GM19468 (cell line): ENCODE data around the gene GUK1.

ENCODE experiments used
- ATAC-seq: cut with Tn5 transposase; IDR thresholded peaks from one replicate; pipeline ENCODE4 v1.9.1; 2021; ENCODE audit warnings: mild to moderate bottlenecking, moderate library complexity, moderate number of reproducible peaks; ENCODE audit not compliant: unreplicated experiment; ENCODE audit errors: extremely low read depth

The GUK1 gene

GRCh38 chr1:228120857-228121489, 19.1 kb upstream of the GUK1 start:
- ATAC-seq, result no peak

DNA sequence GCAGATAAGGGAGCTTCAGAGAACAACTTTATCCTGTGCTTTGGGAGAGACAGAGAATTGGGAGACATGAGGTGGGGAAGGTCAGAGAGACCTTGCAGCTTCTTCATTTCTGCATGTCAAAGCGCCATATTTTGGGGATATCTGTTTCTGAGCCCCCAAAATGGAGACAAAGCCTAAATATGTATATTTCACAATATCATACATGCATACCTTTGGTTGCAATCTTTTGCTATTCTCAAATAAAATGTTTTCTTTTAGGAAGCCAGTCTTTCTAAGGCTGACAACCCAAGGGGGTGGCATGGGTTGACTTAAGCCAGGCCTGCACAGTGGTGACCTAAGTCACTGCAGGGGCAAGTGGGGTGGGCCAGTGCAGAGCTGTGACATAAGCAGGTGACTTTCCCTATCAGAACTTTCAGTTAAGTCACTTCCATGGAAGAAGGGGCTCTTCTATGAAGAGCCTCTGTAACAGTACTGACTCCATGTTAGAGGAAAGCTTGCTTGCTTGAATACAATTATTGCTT, 17.1 kb upstream of the GUK1 start:
- no peak for ATAC-seq

DNA sequence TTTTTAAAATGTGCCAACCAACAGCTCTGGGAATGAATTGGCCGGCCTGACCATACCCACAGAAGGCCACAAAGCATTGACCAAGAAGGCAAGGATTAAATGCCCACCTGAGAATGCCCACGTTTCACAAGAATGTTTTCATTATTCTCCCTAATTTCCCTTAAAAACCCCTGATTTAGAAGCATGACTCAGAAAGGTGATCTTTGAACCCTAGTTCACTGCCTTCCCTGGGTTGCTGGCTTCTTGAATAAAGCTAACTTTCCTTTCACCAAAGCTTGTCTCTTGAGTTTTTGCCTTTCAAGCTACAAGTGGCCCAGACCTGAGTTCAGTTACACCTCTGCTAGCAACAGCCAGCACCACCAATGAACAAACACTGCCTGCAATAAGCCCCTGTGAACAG, 16.6 kb upstream of the GUK1 start:
- no peak for ATAC-seq

DNA sequence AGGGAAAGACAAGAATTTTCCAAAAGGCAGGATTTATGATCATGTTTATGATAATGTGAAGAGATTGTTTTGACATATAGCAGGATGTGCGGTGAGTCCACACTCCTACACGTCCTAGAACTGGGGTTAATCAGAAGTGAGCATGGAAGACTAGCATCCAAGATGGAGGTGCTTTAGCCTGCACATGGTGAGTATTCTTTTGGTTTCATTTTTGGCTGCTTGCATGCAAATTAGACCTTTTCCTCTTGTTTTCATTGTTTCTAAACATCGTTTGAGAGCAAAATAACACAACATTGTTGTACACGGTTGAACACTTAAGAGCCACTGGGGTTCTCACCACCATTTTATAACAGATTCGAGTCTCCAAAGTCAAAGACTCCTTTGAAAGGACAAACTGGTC, 14.9 kb upstream of the GUK1 start:
- ATAC-seq, result no peak

GRCh38 chr1:228131766-228132165, 8.3 kb upstream of the GUK1 start:
- no peak for ATAC-seq

GRCh38 chr1:228134591-228134990, 5.5 kb upstream of the GUK1 start:
- ATAC-seq, result no peak

DNA sequence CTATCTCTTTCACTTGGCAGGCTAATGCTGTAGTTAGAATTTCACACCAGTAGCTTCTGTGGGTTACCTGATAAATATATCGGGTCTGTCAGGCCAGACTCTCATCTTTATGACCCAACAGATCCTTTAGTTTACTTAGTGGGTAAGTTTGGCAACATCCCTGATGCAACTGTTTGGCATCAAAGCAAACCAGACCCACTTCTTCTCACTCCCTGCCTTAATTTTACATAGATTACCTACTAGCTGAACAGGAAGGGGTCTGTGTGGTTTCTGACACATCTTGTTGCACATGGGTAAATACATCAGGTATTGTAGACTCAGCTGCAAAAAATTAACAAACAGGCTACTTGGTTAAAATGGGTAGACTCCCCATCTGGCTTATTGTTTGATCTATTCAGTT, 3.2 kb upstream of the GUK1 start:
- ATAC-seq, result no peak

GRCh38 chr1:228139406-228139930, 611 bp upstream of the GUK1 start:
- ATAC-seq, result no peak

- no peak for ATAC-seq
These were observed 696 bp downstream of the GUK1 start for GRCh38 chr1:228140724-228141225.

DNA sequence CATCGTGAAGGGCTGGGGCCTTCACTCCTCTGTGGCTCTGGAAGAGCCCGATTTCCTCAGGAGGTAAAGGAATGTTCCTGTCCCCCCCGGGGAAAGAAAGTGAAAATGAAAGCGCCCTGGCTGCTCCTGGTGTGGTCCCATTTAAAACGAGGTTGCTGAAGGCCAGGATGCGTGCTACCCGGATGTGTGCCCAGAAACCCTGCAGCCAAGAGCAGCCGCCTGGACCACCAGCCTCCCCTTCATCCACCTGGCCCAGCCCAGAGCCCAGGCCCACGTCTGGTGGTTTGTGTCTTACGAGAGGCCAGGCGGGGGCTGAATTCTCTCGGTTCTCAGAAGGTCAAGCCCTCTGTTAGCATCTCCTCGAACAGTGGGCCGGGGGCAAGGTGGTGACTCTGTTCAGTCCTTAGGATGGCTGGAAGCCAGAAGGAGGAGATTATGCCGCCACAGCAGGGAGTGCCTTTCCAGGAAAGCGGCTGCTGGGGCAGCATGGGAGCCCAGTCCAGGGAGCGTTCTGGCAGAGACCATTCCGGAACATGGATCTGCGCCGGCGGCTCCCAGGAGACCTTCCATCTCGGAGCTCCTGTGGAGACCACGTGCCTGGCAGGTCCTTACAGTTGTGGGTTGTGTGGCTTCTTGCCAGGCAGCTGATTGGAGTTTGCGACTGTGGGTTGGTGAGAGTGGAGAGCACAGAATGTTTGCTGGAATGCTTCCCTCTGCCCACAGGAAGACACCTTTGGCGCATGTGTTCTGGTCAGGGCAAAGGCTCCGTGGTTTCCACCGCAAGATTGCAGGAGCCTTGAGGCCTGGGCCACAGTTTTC, 1.4 kb downstream of the GUK1 start:
- ATAC-seq, result no peak

- no peak for ATAC-seq
These were observed 2.1 kb downstream of the GUK1 start for GRCh38 chr1:228142155-228142691.

DNA sequence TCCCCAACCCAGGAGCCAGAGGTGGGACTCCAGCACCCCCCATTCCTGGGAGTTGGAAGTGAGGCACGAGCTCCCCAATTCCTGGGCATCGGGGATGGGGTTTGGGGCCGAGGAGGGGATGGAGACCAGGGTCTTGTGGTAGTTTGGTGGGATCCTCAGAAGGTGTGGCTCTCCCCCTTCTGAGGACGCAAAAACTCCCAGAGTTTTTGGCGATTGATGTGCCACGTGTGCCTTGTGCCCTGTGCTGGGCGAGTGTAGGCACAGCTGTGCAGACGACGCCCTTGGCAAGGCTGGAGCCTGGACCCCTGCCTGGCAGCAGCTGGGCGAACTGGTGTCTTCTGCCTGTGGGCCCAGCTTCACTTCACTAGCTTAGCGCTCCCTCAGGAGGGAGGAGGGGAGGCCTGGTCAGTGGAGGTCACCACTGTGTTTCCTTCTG, 2.6 kb downstream of the GUK1 start:
- no peak for ATAC-seq

DNA sequence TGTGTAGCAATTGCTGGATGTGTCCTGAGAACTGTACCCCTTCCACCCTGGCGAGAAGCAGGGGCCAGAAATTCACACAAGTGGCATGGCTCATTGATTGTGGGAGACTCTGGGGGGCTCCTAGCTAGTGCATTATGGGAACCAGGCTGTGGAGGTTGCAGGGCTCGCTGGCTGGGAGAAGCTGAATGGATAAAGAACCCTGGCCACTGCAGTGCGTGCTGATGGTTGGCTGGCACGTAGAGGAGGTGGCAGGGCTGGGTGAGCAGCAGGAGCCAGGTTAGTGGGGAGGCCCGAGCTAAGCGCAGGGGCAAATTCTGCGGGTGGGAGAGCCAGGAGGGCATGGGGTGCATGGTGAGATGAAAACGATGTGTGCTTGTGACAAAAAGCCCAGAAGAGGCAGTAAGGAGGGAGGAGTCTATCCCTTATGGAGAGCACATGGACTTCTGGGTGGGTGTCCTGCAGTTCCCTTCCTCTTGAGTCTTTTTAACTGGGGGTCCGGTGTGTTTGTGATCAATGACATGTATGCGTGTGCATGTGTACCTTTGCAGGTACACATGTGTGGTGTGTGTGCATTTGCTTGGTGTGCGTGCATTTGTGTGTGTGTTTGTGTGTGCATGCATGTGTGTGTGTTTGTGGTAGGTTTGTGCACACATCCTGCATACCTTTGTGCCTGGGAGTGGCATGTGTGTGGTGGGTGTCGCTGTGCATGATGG, 3.6 kb downstream of the GUK1 start:
- no peak for ATAC-seq

- ATAC-seq, result no peak
These were observed 4.3 kb downstream of the GUK1 start for GRCh38 chr1:228144193-228144992.

GRCh38 chr1:228144993-228145343, 4.9 kb downstream of the GUK1 start:
- no peak for ATAC-seq

GRCh38 chr1:228145463-228146416, 5.7 kb downstream of the GUK1 start:
- ATAC-seq, result no peak

GRCh38 chr1:228146417-228147150, 6.5 kb downstream of the GUK1 start:
- no peak for ATAC-seq
